ENCODE results near the gene DNAJC10. TPM values are rescaled to one million over a fixed set of nuclear protein-coding genes. Genes with fewer than 3 reads are reported as not detected.

DNAJC10 gene
- total and polyA plus RNA-seq, 2 of the 4 experiments (the other 2 are of a cell fraction): 34.6 to 53.2 TPM

DNA sequence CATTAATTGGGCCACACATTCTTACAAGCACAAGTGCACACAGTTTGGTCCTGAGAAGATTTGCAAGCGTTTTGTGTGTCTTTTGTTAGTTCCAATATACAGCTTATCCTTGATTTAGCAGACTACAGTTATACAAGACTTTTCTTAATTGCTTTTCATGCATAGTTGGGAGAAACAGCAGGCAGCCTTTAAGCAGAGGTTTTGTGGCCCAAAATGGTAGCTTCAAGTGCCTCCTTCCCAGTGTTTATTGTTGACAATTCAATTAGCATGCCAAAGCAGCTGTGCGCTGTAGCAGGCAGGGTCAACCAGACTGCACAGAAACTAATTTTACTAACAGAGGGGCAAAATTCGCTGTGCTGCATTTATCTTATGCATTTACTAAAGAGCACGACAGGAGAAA is 102.9 kb downstream of the DNAJC10 start:
- in situ Hi-C loops (cut with MboI; ENCODE audit: low sequenced_read_pairs): no loop called here
- H3K4me3 ChIP-seq (ENCODE audit: insufficient read depth, low read depth, low read length): no peak overlapping the region
- no peak overlapping the region for H4K91ac ChIP-seq (ENCODE audit: insufficient read depth, low read depth, low read length)
- no peak overlapping the region for H2BK20ac ChIP-seq (ENCODE audit: low read depth, low read length)
- no peak overlapping the region for H3K27ac ChIP-seq (ENCODE audit: insufficient read depth, low read length)
- no peak for ATAC-seq (ENCODE audit: low read depth)
- no peaks in the 10 kb centered on the region for H3K9me3 ChIP-seq (ENCODE audit: control insufficient read depth, insufficient read depth, low read length)
- no peaks in the 10 kb centered on the region for H4K20me1 ChIP-seq (ENCODE audit: insufficient read depth, low read length)
- TF ChIP-seq, protein P1, sequence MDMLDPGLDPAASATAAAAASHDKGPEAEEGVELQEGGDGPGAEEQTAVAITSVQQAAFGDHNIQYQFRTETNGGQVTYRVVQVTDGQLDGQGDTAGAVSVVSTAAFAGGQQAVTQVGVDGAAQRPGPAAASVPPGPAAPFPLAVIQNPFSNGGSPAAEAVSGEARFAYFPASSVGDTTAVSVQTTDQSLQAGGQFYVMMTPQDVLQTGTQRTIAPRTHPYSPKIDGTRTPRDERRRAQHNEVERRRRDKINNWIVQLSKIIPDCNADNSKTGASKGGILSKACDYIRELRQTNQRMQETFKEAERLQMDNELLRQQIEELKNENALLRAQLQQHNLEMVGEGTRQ (IDR thresholded peaks at IDR 0.05; ENCODE audit: low read depth, low read length): no peak
- TF ChIP-seq SMC3 (IDR thresholded peaks at IDR 0.05; ENCODE audit: low read depth, low read length) (no peak), NFE2L2 (IDR thresholded peaks at IDR 0.05; ENCODE audit: low read depth, low read length) (no peak)
- H4K8ac ChIP-seq (ENCODE audit: low read depth in 2 of 2, low read length in 2 of 2): no peak overlapping the region
- no peak overlapping the region for H2BK120ac ChIP-seq (ENCODE audit: low read depth, low read length)
- no peak overlapping the region for H2AK9ac ChIP-seq (replicated peaks; ENCODE audit: low read depth, low read length, poor library complexity)
- dilution Hi-C loops (cut with HindIII; ENCODE audit: low sequenced_read_pairs, unreplicated experiment): no loop called here
- H2BK15ac ChIP-seq (ENCODE audit: low read depth, low read length): no peak overlapping the region
- H3K18ac ChIP-seq (ENCODE audit: low read depth, low read length): no peak overlapping the region
- H2BK5ac ChIP-seq (ENCODE audit: low read depth, low read length, poor library complexity, severe bottlenecking): no peak overlapping the region
- H3K9ac ChIP-seq (ENCODE audit: low read depth, low read length): no peak overlapping the region
- no peaks in the 10 kb centered on the region for H3K9me1 ChIP-seq (ENCODE audit: insufficient read depth, low read length)
- no peak overlapping the region for H3K4me2 ChIP-seq (ENCODE audit: low read depth, low read length)
- no peaks in the 10 kb centered on the region for H3K4me1 ChIP-seq (ENCODE audit: control insufficient read depth, insufficient read depth, low read length)
- DNase-seq: no peak
- no peak overlapping the region for H2AFZ ChIP-seq (replicated peaks; ENCODE audit: low read length, poor library complexity)
- H3K36me3 ChIP-seq (ENCODE audit: control insufficient read depth, insufficient read depth, low read length): no peaks in the 10 kb centered on the region
- ChIA-PET POLR2A (ENCODE audit: unreplicated experiment) (no interaction called here), CTCF (no interaction called here)
- H3K4ac ChIP-seq (ENCODE audit: low read depth, low read length): no peak overlapping the region
- no peak overlapping the region for H2AK5ac ChIP-seq (ENCODE audit: low read depth, low read length)
- H4K5ac ChIP-seq (ENCODE audit: low read depth, low read length): no peak overlapping the region
- no CpG with 5 or more reads among the region's 4 CpGs for WGBS, 2 experiments (ENCODE audit: extremely low coverage in 2 of 2, insufficient read length in 1 of 2)
- no peak overlapping the region for H3K23ac ChIP-seq (ENCODE audit: low read depth, low read length)
- H3K14ac ChIP-seq (replicated peaks; ENCODE audit: low read depth, low read length): no peak overlapping the region
- no peak overlapping the region for H3K56ac ChIP-seq (ENCODE audit: extremely low read depth, insufficient read depth, low read length)
- no TSS peak for BruUV-seq (replicated peaks)
- peaks cover 8% of the 10 kb centered on the region for H3K27me3 ChIP-seq (ENCODE audit: control insufficient read depth, insufficient read depth, low read length)
- intact Hi-C loops (cut with micrococcal nuclease): no loop called here
- no peaks in the 10 kb centered on the region for H3K79me1 ChIP-seq (ENCODE audit: low read depth in 1 of 2, low read length in 2 of 2)
